Calu3 (cell line): ENCODE measurements around the gene NPR2. TPM values are rescaled to one million over a fixed set of nuclear protein-coding genes. Genes with fewer than 3 reads are reported as not detected.

Experiments used
- BruUV-seq: library from RNA; stranded (reverse); fragments of 400-500 nt; replicated peaks from 2 replicates; lab custom pipeline; 2021; lab: Mats Ljungman, UMichigan
- CTCF ChIA-PET: fragments of 300-600 bp; sonication (Branson Sonifier 250); formaldehyde crosslinking; loops from one replicate; lab custom pipeline; 2022; ENCODE audit warnings: antibody characterized with exemption; lab: Charles Lee
- DNase-seq: peaks from one replicate; pipeline ENCODE4 v3.0.0; 2022
- H3K27ac Mint-ChIP-seq: one replicate; pipeline ENCODE4 v1.8.0; 2022; ENCODE audit warnings: mixed read lengths; ENCODE audit not compliant: unreplicated experiment
- H3K27me3 Mint-ChIP-seq: one replicate; pipeline ENCODE4 v1.8.0; 2022; ENCODE audit warnings: mixed read lengths; ENCODE audit not compliant: unreplicated experiment
- H3K36me3 Mint-ChIP-seq: one replicate; pipeline ENCODE4 v1.8.0; 2022; ENCODE audit warnings: mild to moderate bottlenecking, moderate library complexity, mixed read lengths; ENCODE audit not compliant: insufficient read depth, unreplicated experiment
- H3K4me1 Mint-ChIP-seq: one replicate; pipeline ENCODE4 v1.8.0; 2022; ENCODE audit warnings: mild to moderate bottlenecking, low read depth, mixed read lengths; ENCODE audit not compliant: unreplicated experiment
- H3K4me3 Mint-ChIP-seq: one replicate; pipeline ENCODE4 v1.8.0; 2022; ENCODE audit warnings: mild to moderate bottlenecking, low read depth, moderate library complexity, mixed read lengths; ENCODE audit not compliant: unreplicated experiment
- H3K9me3 Mint-ChIP-seq: one replicate; pipeline ENCODE4 v1.8.0; 2022; ENCODE audit warnings: low read depth, mixed read lengths; ENCODE audit not compliant: unreplicated experiment
- intact Hi-C: fragments of 100-400 bp; cut with micrococcal nuclease; formaldehyde crosslinking; loops from one replicate; pipeline ENCODE4 v1.10.0; 2022; ENCODE audit not compliant: unreplicated experiment
- total RNA-seq: library from RNA; stranded (reverse); gene quantifications from 2 replicates; pipeline ENCODE4 v1.2.3, GENCODE V29; 2022
- TF ChIP-seq, protein P1 (sequence below): fragments of 200-600 bp; IDR thresholded peaks from one replicate; pipeline ENCODE4 v1.8.0; 2022; ENCODE audit warnings: antibody characterized with exemption; ENCODE audit not compliant: unreplicated experiment

Gene NPR2
- total RNA-seq, 1 experiment from 2014 or later: 19.2 TPM

DNA sequence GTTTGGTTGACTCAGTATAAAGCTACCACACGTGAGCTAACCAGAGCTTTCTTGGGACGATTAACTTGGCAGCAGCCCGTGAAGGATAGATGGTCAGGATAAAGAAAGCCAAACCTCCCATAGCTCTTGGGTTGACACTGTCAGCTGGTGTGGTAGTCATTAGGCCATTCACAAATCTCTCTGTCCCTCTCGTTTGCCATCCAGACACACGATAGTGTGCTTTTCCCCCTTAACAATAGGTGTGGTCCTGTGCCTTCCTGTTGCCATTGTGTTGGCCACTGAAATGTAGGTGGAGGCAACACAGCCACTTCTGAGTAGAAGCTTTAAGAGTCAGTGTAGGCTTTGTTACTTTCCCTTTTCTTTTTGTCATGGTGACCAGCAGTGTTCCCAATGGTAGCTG, 67.1 kb downstream of the NPR2 start:
- Mint-ChIP-seq H3K4me3 (no peak overlapping the region), H3K27me3 (peaks cover 86% of the 10 kb centered on the region), H3K9me3 (no peaks in the 10 kb centered on the region), H3K27ac (no peak overlapping the region), H3K4me1 (no peaks in the 10 kb centered on the region), H3K36me3 (peaks cover 4% of the 10 kb centered on the region)
- DNase-seq: no peak
- no TSS peak for BruUV-seq
- CTCF ChIA-PET: no interaction called here
- intact Hi-C loops: no loop called here
- TF ChIP-seq, protein P1, sequence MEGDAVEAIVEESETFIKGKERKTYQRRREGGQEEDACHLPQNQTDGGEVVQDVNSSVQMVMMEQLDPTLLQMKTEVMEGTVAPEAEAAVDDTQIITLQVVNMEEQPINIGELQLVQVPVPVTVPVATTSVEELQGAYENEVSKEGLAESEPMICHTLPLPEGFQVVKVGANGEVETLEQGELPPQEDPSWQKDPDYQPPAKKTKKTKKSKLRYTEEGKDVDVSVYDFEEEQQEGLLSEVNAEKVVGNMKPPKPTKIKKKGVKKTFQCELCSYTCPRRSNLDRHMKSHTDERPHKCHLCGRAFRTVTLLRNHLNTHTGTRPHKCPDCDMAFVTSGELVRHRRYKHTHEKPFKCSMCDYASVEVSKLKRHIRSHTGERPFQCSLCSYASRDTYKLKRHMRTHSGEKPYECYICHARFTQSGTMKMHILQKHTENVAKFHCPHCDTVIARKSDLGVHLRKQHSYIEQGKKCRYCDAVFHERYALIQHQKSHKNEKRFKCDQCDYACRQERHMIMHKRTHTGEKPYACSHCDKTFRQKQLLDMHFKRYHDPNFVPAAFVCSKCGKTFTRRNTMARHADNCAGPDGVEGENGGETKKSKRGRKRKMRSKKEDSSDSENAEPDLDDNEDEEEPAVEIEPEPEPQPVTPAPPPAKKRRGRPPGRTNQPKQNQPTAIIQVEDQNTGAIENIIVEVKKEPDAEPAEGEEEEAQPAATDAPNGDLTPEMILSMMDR: no peak

Other genes starting within 250 kb of the NPR2 start
- gene TESK1, start 186.3 kb upstream of the NPR2 start, total RNA-seq: 20.9 and 24.6 TPM in 2 replicates
- 0.38 and 0.73 TPM in 2 replicates for gene CD72, start 173.2 kb upstream of the NPR2 start, total RNA-seq
- gene SIT1, start 140.7 kb upstream of the NPR2 start, total RNA-seq: not detected in 2 replicates
- gene RMRP, start 133.6 kb upstream of the NPR2 start, total RNA-seq: 8,471 and 11,520 TPM in 2 replicates
- gene CCDC107, start 133.3 kb upstream of the NPR2 start, total RNA-seq: 7.9 and 8.0 TPM in 2 replicates
- gene ARHGEF39, start 126.4 kb upstream of the NPR2 start, total RNA-seq: 14.2 and 15.4 TPM in 2 replicates
- gene CA9, start 117.7 kb upstream of the NPR2 start, total RNA-seq: 0.64 and 0.76 TPM in 2 replicates
- gene TPM2, start 101.7 kb upstream of the NPR2 start, total RNA-seq: 138 and 145 TPM in 2 replicates
- gene TLN1, start 59.4 kb upstream of the NPR2 start, total RNA-seq: 91.1 and 98.7 TPM in 2 replicates
- 26.5 and 29.4 TPM in 2 replicates for gene CREB3, start 58.9 kb upstream of the NPR2 start, total RNA-seq
- 62.4 and 62.7 TPM in 2 replicates for gene GBA2, start 42.4 kb upstream of the NPR2 start, total RNA-seq
- 26.6 and 31.6 TPM in 2 replicates for gene RGP1, start 42.3 kb upstream of the NPR2 start, total RNA-seq
- gene MSMP, start 37.3 kb upstream of the NPR2 start, total RNA-seq: not detected in 2 replicates
- 0.97 and 1.2 TPM in 2 replicates for gene SPAG8, start 20.7 kb downstream of the NPR2 start, total RNA-seq
- gene HINT2, start 23.5 kb downstream of the NPR2 start, total RNA-seq: 33.9 and 39.7 TPM in 2 replicates
- gene FAM221B, start 37.1 kb downstream of the NPR2 start, total RNA-seq: not detected in 2 replicates
- gene TMEM8B, start 37.6 kb downstream of the NPR2 start, total RNA-seq: 2.5 and 3.7 TPM in 2 replicates
- gene OR13J1, start 78.8 kb downstream of the NPR2 start, total RNA-seq: not detected in 2 replicates
- 0.69 and 0.90 TPM in 2 replicates for gene HRCT1, start 114.6 kb downstream of the NPR2 start, total RNA-seq
- not detected in 2 replicates for gene SPAAR, start 117.9 kb downstream of the NPR2 start, total RNA-seq
- gene OR2S2, start 166.6 kb downstream of the NPR2 start, total RNA-seq: not detected in 2 replicates
- 0.54 and 1.1 TPM in 2 replicates for gene RECK, start 245.3 kb downstream of the NPR2 start, total RNA-seq